ENCODE results near the gene ST3GAL5.
A peak's percentile ranks its signal among the peaks of the same experiment; 100 is the strongest.
"Not testable (repeated sequence)": the region's sequence is repeated elsewhere in the genome, so short reads cannot be mapped to it uniquely, and the experiment has no call there.

ST3GAL5 gene

DNA sequence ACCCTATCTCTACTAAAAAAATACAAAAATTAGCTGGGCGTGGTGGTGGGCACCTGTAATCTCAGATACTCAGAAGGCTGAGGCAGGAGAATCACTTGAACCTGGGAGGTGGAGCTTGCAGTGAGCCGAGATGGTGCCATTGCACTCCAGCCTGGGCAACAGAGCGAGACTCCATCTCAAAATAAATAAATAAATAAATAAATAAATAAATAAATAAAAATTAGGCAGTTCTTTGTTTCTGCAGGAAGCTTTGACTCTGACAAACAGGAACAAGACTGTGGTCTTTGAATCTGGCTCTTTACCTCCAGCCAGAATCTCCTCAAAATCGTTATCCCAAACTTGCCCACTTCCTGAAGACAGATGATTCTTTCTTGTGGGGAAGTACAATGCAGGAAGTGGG lies 59.4 kb downstream of the ST3GAL5 start:
- DNase-seq: not testable (repeated sequence)

DNA sequence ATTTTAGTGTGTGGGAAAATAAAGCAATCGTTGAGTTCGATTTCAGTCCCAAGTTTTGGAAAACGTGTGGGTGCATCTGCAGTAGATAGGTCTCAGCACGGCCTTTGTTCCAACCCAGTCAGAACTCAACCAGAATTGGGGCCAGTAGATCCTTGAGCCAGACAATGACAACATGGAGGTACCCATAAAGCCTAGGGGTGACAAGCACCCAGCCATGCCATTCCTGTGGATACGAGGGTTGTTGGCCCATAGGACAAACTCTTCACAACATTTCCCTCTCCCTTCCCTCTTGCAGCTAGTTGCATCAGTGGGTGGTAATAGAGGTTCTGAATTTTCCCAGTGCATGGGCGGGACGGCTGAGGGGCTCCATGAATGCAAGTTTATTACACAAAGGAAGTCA lies 60.1 kb downstream of the ST3GAL5 start:
- no peak for DNase-seq

DNA sequence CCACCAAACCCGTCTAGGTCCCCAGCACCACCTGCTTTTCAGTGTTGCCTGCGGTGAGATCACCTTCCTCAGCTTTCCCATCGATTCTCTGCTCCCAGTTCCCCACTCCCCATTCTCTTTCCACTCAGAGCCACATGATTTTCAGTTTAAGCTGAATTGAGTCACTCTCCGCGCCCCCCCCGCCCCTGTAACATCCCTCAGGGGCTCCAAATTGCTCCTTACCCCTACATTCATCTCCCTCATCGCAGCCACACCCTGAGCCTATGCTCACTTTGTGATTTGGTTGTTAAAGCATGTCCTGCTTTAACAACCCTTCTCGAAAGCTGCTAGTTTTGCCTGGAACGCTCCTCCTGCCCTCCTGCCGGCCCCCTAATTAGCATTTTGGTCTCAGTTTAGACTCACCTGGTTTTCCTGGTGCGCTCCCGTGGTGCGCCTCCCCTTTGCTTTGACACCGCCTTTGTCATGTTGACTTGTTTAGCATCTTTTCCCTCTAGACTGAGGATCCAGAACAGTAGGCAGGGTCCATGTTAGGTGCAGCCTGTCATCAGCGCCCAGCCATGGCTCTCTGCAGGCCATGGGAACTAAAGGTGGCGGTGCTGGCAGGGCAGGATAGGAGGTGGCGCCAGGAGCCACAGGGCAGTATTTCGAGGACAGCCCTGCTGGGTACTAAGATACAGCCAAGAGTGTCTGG lies 60.8 kb downstream of the ST3GAL5 start:
- DNase-seq: no peak

GRCh38 chr2:85826990-85827878 lies 61.6 kb downstream of the ST3GAL5 start:
- peak; percentile 65 for DNase-seq

- no peak for DNase-seq
Measured at GRCh38 chr2:85823951-85824350, 64.8 kb downstream of the ST3GAL5 start.

GRCh38 chr2:85822766-85823165 lies 66.0 kb downstream of the ST3GAL5 start:
- DNase-seq: no peak

DNA sequence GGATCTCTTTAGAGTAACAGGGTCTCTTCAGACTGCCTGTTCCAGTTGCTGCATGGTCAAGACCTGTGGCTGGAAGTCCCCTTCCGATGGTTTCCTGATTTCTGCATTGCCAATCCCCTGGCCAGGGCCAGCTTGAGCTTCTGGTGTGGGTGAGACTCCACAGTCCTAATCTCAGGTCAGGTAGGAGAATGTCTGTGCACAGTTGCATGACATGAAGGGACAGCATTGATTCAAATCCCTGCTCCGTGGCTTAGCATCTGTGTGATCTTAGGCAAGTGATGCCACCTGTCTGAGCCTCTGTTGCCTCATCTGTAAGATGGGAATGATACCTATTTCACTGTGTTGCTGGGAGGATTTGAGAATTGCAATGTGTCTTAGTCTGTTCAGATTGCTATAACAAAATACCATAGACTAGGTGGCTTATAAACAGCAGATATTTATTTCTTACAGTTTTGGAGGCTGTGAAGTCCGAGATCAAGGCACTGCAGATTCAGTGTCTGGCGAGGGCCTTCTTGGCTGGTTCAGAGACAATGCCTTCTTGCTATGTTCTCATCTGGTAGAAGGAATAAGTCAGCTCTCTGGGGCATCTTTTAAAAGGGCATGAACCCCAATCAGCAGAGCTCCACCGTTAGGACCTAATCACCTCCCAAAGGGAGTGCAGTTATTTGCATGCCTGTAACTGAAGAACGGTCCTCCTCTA lies 68.8 kb downstream of the ST3GAL5 start:
- DNase-seq: no peak

GRCh38 chr2:85814802-85815550 lies 73.8 kb downstream of the ST3GAL5 start:
- DNase-seq: no peak

- peak; percentile 81 for DNase-seq
Measured at GRCh38 chr2:85813982-85814801, 74.6 kb downstream of the ST3GAL5 start.

DNA sequence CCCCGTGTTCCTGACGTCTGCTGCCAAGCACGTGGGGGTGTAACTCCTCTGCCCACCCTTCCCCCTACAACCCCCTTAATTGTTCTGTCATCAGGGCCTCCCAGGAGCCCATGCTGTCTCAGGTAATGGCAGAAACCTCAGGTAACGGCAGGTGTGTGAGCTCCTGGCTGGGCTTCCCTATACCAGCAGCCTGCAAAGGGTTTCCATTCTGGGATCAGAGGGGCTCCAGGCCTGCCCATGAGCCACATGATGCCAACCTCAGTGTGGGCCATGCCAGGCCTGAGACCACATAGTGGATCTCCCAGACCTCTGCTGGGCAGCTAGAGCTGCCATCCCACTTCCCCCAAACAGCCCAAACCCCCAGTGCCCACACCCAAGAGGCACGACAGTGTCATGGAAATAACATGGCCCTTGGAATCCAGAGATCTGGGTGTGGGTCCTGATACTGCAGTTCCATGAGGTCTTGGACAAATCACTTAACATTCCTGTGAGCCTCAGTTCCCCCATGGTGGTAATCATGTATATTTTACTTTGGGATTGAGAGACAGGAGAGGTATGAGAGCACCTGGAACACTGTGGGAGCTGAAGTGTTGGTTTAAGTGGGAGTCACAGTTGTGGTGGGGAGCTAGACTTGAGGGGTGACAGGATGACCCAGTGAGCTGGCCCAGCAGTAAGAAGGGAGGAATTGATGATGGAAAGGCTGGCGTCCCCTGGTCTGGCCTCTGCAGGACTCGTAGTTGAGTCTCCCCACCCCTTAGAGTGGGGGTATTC lies 75.4 kb downstream of the ST3GAL5 start:
- no peak for DNase-seq

GRCh38 chr2:85812094-85812735 lies 76.6 kb downstream of the ST3GAL5 start:
- no peak for DNase-seq

- peak; percentile 55 for DNase-seq
Measured at GRCh38 chr2:85811180-85812093, 77.4 kb downstream of the ST3GAL5 start.

DNA sequence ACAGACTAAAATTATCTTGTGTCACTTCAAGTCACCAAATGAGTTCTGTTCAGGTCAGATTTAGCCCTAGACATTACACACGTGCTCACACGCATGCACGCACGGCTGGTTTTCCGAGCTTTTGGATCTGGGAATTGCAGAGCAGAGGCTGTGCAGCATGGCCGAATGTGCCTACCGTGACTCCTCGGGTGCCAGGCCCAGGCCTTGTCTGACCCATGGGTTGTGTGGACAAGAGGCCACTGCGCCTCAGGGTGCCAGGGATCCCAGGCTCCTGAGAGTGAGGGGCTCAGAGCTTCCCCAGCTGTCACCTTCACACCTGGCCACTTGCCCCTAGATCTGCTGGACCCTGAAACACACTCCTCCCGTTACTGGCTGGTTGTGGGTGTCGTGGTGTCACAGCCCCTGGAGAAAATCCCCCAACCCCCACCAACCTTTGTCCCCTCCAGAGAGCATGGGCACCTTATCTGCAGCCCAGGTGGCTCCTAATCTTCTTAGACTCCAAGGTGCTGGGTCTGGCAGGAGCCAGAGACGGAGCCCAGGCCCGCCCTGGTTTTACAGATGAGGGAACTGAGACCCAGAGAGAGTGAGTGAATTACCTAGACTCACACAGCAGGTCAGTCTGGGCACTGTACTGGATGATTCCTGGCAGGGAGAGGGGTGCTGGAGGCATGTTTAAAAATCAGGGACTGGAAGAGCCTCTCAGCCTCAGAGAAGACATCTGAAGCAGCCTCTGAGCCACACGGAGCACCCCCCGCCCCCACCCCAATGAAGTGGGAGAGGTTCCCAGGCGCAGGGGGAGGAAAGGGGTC lies 78.2 kb downstream of the ST3GAL5 start:
- DNase-seq: peak; percentile 42

- no peak for DNase-seq
Measured at GRCh38 chr2:85807756-85808155, 81.0 kb downstream of the ST3GAL5 start.

DNA sequence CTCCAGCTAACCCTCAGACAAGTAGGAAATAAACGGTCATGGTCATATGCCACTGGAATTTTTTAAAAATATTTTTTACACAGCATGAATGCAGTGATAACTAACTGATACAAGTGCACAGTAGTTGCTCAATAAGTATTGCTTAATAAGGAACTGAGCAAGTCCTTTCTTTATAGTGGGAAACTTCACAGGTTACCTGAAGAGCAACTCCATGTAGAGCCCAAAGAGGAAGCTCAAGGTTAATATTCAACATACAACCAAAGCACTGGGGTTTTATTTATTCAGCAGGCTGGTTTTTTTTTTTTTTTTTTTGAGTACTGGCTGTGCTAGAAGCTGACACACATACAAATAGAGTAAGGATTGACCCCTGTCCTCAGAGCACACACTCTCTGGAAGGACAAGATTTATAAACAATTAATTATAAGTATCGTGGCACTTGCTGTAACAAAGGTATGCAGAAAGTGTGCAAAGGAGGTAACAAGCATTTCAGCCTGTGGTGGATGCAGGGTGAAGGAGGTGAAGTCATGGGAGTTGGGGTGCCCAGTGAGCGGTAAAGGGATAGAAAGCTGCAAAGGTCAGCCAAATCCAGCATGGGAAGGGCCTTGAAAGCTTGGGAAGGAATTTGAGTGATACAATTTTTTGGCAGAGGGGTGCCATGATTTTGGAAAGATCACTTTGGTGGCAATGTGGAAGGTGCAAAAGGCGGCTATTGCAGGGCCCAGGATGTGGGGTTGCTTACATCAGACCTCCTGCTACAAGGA lies 82.3 kb downstream of the ST3GAL5 start:
- no peak for DNase-seq

DNA sequence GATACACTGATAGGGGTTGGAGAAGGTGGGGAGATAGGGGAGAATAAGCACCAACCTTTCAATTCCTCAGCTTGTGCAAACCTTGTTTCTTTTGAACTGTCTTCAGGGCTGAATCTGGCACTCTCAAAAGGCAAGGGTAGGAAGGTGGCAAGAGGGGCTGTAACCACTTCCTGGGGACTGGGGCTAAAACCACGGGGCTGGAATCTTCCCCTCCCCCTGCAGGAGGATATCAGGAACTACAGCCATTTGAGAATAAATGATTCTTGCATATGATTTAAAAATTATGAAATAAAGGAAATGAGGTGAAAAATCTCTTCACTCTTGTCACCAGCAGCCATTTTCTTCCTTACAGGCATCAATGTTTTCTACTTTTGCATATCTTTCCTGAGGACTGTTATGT lies 84.2 kb downstream of the ST3GAL5 start:
- peak; percentile 45 for DNase-seq

DNA sequence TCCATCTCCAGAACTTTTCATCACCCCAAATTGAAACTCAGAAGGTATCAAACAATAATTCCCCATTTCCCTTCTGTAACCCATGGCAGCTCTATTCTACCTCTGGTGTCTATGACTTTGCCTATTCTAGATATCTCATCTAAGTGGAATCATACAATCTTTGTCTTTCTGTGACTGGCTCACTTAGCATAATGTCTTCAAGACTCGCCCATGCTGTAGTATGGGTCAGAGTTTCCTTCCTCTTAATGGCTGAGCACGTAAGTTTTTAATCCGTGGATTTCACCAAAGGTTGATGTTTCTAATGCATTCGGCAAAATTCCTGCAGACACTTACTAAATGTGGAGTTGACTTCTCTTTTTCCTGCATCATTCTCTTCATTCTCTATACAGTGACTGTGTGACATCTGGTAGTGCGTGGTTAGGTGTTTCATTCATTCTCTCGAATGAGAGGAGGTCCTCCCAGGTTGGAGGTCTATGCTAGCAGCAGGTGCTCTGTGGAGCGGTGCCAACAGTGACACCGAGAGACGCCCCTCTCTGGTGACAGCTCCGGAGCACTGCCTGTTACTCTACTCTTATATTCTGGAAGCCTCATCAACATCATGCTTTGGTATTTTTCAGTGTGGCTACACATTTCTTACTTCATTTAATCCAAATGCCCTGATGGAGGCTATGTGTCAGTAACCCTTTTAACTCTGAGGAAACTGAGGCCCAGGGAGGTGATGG lies 84.9 kb downstream of the ST3GAL5 start:
- no peak for DNase-seq
